Ovary (tissue), 9 donors: Measurements from ENCODE around the gene CLDN18. TPM values are rescaled to one million over a fixed set of nuclear protein-coding genes. Genes with fewer than 3 reads are reported as not detected.
A peak's percentile ranks its signal among the peaks of the same experiment; 100 is the strongest.

Source experiments
- DNase-seq, 5 donors: peaks; one replicate each; pipeline ENCODE4 v3.0.0-alpha.2; 2019 to 2020
- H3K27ac ChIP-seq, 2 donors: fragments of 200-600 bp; one replicate each; pipeline versions ENCODE4 v1.5.1 to v1.8.0; 2019 to 2022
- H3K27me3 ChIP-seq: fragments of 200-600 bp; one replicate; pipeline ENCODE4 v1.8.0; 2022
- H3K36me3 ChIP-seq: fragments of 200-600 bp; sonication (generic); one replicate; pipeline ENCODE4 v1.5.1; 2019
- H3K4me1 ChIP-seq: one replicate; pipeline ENCODE4 v1.8.1; 2013; ENCODE audit warnings: mild to moderate bottlenecking, moderate library complexity; ENCODE audit not compliant: insufficient read depth
- H3K4me3 ChIP-seq: fragments of 200-600 bp; sonication (generic); one replicate; pipeline ENCODE4 v1.5.1; 2017
- H3K9me3 ChIP-seq, 2 donors: fragments of 200-600 bp in 1 of 2; sonication (generic) in 1 of 2; one replicate each; pipeline versions ENCODE4 v1.5.1 to v1.8.1; 2013 to 2019; ENCODE audit warnings: mild to moderate bottlenecking in 1 of 2, moderate library complexity in 1 of 2
- EP300 ChIP-seq: sonication (generic); formaldehyde crosslinking; IDR thresholded peaks from one replicate; pipeline ENCODE4 v1.6.1; 2017; ENCODE audit warnings: antibody characterized with exemption
- POLR2A ChIP-seq: fragments of 450-650 bp; IDR thresholded peaks from one replicate; pipeline ENCODE4 v1.6.1; 2017; ENCODE audit warnings: antibody characterized with exemption, mild to moderate bottlenecking, moderate library complexity
- intact Hi-C, 4 donors: fragments of 100-400 bp; cut with DNase I; formaldehyde crosslinking; loops; one replicate each; pipeline versions ENCODE4 v1.11.0 to v1.15.1; 2022 to 2023
- polyA plus RNA-seq, 2 donors: library from polyadenylated mRNA; stranded (reverse); fragments of 200-250 nt in 1 of 2; fragments of 350-450 nt in 1 of 2; fragmentation: Illumina TruSeq in 1 of 2; extraction: RNeasy Lipid Tissue Mini Kit (QIAGEN cat#74804) in 1 of 2; gene quantifications; one replicate each; pipeline ENCODE4 v1.2.3, GENCODE V29; 2013 to 2014
- total RNA-seq, 7 donors: library from RNA; depleted of rRNA in 2 of 7; stranded (reverse); fragments of >200 nt in 2 of 7; fragmentation: NEBNext Ultra II Directional in 3 of 7; extraction: Animal tissue kit (Norgen Biotek cat#: 25700) in 3 of 7; gene quantifications; one replicate each; pipeline versions ENCODE4 v1.1.0 to v1.2.4, GENCODE V29; 2016 to 2023
- TF ChIP-seq, protein P1 (sequence below), 3 donors: fragments of 450-650 bp in 2 of 3; fragments of 200-600 bp in 1 of 3; IDR thresholded peaks; one replicate each; pipeline versions ENCODE4 v1.5.1 to v1.8.0; 2016 to 2022; ENCODE audit warnings: antibody characterized with exemption in 3 of 3, mild to moderate bottlenecking in 1 of 3
- donor health status: DM: no; HTN: no; CAD: no; lungs with moderate emphysema.
- donor health status: DM: no; HTN: no; CAD: no.
- donor health status: Bipolar disorder and iron deficiency.
- donor health status: DM: yes; HTN: yes; CAD: no.
- donor health status: DM: no; HTN: no; CAD: no.
- donor health status: DM: yes; HTN: yes; CAD: no.

Gene CLDN18
- total and polyA plus RNA-seq, 9 donors, result 0.08 to 0.31 (median 0.11) TPM; not detected in 6

DNA sequence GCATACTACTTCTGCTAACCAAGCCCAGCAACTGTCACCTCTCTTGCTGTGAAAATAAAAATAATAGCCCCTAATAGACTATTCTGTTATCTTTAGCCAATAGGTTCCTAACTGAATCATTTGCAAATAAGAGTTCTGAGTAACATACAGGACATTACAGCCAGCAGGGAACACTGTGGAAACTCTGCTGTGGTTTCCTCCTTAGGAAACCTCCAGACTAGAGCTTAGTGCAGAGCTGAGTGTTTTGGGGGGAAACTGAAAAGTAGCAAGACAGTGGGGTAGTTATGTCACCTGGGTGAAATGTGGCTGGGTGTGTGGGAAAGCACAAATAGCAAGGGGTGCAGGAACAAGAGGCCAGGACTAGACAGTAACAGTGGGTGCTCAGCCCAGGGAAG, 73.0 kb downstream of the CLDN18 start:
- Histone ChIP-seq H3K9me3 (no peaks in the 10 kb centered on the region), H3K27me3 (no peaks in the 10 kb centered on the region), H3K36me3 (no peaks in the 10 kb centered on the region), H3K4me3 (no peak overlapping the region), H3K4me1 (peaks cover 7% of the 10 kb centered on the region), H3K27ac (peak overlapping the region in 1 of 2 donors; percentile 41)
- TF ChIP-seq EP300, result no peak
- TF ChIP-seq, protein P1, sequence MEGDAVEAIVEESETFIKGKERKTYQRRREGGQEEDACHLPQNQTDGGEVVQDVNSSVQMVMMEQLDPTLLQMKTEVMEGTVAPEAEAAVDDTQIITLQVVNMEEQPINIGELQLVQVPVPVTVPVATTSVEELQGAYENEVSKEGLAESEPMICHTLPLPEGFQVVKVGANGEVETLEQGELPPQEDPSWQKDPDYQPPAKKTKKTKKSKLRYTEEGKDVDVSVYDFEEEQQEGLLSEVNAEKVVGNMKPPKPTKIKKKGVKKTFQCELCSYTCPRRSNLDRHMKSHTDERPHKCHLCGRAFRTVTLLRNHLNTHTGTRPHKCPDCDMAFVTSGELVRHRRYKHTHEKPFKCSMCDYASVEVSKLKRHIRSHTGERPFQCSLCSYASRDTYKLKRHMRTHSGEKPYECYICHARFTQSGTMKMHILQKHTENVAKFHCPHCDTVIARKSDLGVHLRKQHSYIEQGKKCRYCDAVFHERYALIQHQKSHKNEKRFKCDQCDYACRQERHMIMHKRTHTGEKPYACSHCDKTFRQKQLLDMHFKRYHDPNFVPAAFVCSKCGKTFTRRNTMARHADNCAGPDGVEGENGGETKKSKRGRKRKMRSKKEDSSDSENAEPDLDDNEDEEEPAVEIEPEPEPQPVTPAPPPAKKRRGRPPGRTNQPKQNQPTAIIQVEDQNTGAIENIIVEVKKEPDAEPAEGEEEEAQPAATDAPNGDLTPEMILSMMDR (IDR thresholded peaks at IDR 0.05), result no peak
- no peak for TF ChIP-seq POLR2A
- DNase-seq, result no peak
- intact Hi-C loops, result no loop called here

Other genes starting within 250 kb of the CLDN18 start
- gene SOX14, start 245.8 kb upstream of the CLDN18 start, total RNA-seq, result not detected
- not detected for gene SOX14, start 245.8 kb upstream of the CLDN18 start, polyA plus RNA-seq
- gene DZIP1L, start 105.4 kb downstream of the CLDN18 start, total RNA-seq, result 10 to 100 TPM; 17.2 to 29.0 (median 22.2) TPM
- 1 to 10 TPM; 4.9 to 8.5 TPM for gene DZIP1L, start 105.4 kb downstream of the CLDN18 start, polyA plus RNA-seq
- gene A4GNT, start 122.2 kb downstream of the CLDN18 start, total RNA-seq, result not detected
- not detected for gene A4GNT, start 122.2 kb downstream of the CLDN18 start, polyA plus RNA-seq
- gene DBR1, start 164.8 kb downstream of the CLDN18 start, total RNA-seq, result 10 to 100 TPM in 6 of 7 donors, 1 to 10 TPM in 1; 8.5 to 16.0 (median 15.0) TPM
- gene DBR1, start 164.8 kb downstream of the CLDN18 start, polyA plus RNA-seq, result 10 to 100 TPM in 1 of 2 donors, 1 to 10 TPM in 1; 8.6 to 14.7 TPM
- 10 to 100 TPM; 34.3 to 49.2 (median 45.8) TPM for gene ARMC8, start 177.1 kb downstream of the CLDN18 start, total RNA-seq
- 10 to 100 TPM; 14.3 to 24.4 TPM for gene ARMC8, start 177.1 kb downstream of the CLDN18 start, polyA plus RNA-seq